K562 (cell line): Measurements from ENCODE around the gene LETM1. TPM values are rescaled to one million over a fixed set of nuclear protein-coding genes. Genes with fewer than 3 reads are reported as not detected.

Experiments used
- ATAC-seq: fragments of 200-7000 bp; cut with Tn5 transposase; 3 replicates; pipeline ENCODE4 v1.9.1; 2020; ENCODE audit warnings: moderate library complexity
- BruUV-seq: library from RNA; stranded (reverse); fragments of 400-500 nt; replicated peaks from 2 replicates; lab custom pipeline; 2021; lab: Mats Ljungman, UMichigan
- CTCF ChIA-PET: fragments of 300-600 bp; formaldehyde crosslinking; extraction: SDS; loops from one replicate; lab custom pipeline; 2021; ENCODE audit warnings: low intra/inter-chr PET ratio; lab: Yijun Ruan, JAX
- POLR2A ChIA-PET: fragments of 300-600, 350-650 bp; sonication (Branson Sonifier 250); formaldehyde crosslinking; extraction: SDS; loops from one replicate; lab custom pipeline; 2021; ENCODE audit warnings: antibody characterized with exemption, inconsistent platforms; lab: Yijun Ruan, JAX
- DNase-seq, 4 experiments: peaks; one replicate each; pipeline versions ENCODE4 v3.0.0 to v3.0.0-alpha.2; 2011 to 2018; ENCODE audit warnings: low spot score in 3 of 4, mixed read lengths in 3 of 4; ENCODE audit errors: extremely low read depth in 1 of 4
- FAIRE-seq: peaks from 2 replicates; lab custom pipeline; 2011; peaks lifted over from hg19 to GRCh38; lab: Jason Lieb, UNC
- H2AFZ ChIP-seq: 2 replicates; pipeline ENCODE4 v1.6.0; 2011; ENCODE audit warnings: low read depth, low read length, control low read depth, inconsistent platforms
- H3K27ac ChIP-seq: fragments of 200-600 bp; 3 replicates; pipeline ENCODE4 v1.8.0; 2011; ENCODE audit warnings: low read depth, mild to moderate bottlenecking, control low read depth, inconsistent platforms, low read length, moderate library complexity, mixed read lengths; ENCODE audit errors: extremely low read depth
- H3K27me3 ChIP-seq, 2 experiments: fragments of 300-600 bp in 1 of 2; 2 replicates in 1 of 2; 3 replicates in 1 of 2; pipeline versions ENCODE4 v1.6.0 to v1.8.0; 2011; ENCODE audit warnings: inconsistent platforms in 2 of 2, low read length in 2 of 2, mild to moderate bottlenecking in 1 of 2, mixed read lengths in 1 of 2, moderate library complexity in 1 of 2; ENCODE audit not compliant: control insufficient read depth in 2 of 2, insufficient read depth in 2 of 2
- H3K36me3 ChIP-seq: fragments of 300-600 bp; 3 replicates; pipeline ENCODE4 v1.8.0; 2011; ENCODE audit warnings: mild to moderate bottlenecking, low read length, inconsistent platforms; ENCODE audit not compliant: control insufficient read depth, insufficient read depth
- H3K4me1 ChIP-seq, 2 experiments: fragments of 200-600 bp in 1 of 2; replicated peaks in 1 of 2; 2 replicates in 1 of 2; 3 replicates in 1 of 2; pipeline versions ENCODE4 v1.5.1 to v1.8.0; 2011; ENCODE audit warnings: inconsistent platforms in 2 of 2, low read length in 2 of 2, mild to moderate bottlenecking in 1 of 2, mixed read lengths in 1 of 2, moderate library complexity in 1 of 2; ENCODE audit not compliant: control insufficient read depth in 2 of 2, insufficient read depth in 2 of 2
- H3K4me2 ChIP-seq: 2 replicates; pipeline ENCODE4 v1.6.1; 2011; ENCODE audit warnings: low read length, control low read depth, inconsistent platforms, mixed read lengths; ENCODE audit not compliant: insufficient read depth
- H3K4me3 ChIP-seq: fragments of 200-600 bp; sonication (generic), shearing (Covaris generic); 2 replicates; pipeline ENCODE4 v1.5.1; 2016; ENCODE audit warnings: control low read depth, inconsistent platforms
- H3K79me2 ChIP-seq: fragments of 200-600 bp; 3 replicates; pipeline ENCODE4 v1.8.0; 2011; ENCODE audit warnings: low read length, inconsistent platforms; ENCODE audit not compliant: control insufficient read depth, insufficient read depth
- H3K9ac ChIP-seq, 2 experiments: 2 replicates each; pipeline versions ENCODE4 v1.6.0 to v1.6.1; 2011; ENCODE audit warnings: low read depth in 2 of 2, low read length in 2 of 2, control low read depth in 1 of 2, inconsistent platforms in 1 of 2, mild to moderate bottlenecking in 1 of 2, mixed read lengths in 1 of 2; ENCODE audit not compliant: insufficient read depth in 1 of 2
- H3K9me1 ChIP-seq: one replicate; pipeline ENCODE4 v1.6.0; 2011; ENCODE audit warnings: inconsistent platforms, mild to moderate bottlenecking, low read length, moderate library complexity; ENCODE audit not compliant: control insufficient read depth, insufficient read depth
- H3K9me3 ChIP-seq: replicated peaks from 2 replicates; pipeline ENCODE4 v1.5.1; 2011; ENCODE audit warnings: low read depth, low read length, inconsistent platforms; ENCODE audit not compliant: control insufficient read depth, insufficient read depth
- H4K20me1 ChIP-seq: replicated peaks from 2 replicates; pipeline ENCODE4 v1.6.1; 2011; ENCODE audit warnings: low read length, inconsistent platforms, mixed read lengths; ENCODE audit not compliant: control insufficient read depth, insufficient read depth
- POLR2G ChIP-seq: fragments of 200-400 bp; formaldehyde crosslinking; IDR thresholded peaks from 2 replicates; pipeline ENCODE4 v1.6.1; 2017; ENCODE audit warnings: low read depth, mild to moderate bottlenecking, antibody characterized with exemption, low read length, moderate library complexity
- RBFOX2 ChIP-seq: fragments of 200-400 bp; formaldehyde crosslinking; IDR thresholded peaks from 2 replicates; pipeline ENCODE4 v1.6.1; 2017; ENCODE audit warnings: low read depth, mild to moderate bottlenecking, low read length, moderate library complexity
- SRF ChIP-seq, 2 experiments: fragments of 250-450, 450-650 bp in 1 of 2; sonication (Bioruptor Pico) in 1 of 2; sonication (generic) in 1 of 2; formaldehyde crosslinking; IDR thresholded peaks; 2 replicates each; pipeline versions ENCODE4 v1.5.0 to v1.5.1; 2020 to 2022; ENCODE audit warnings: mild to moderate bottlenecking in 1 of 2, missing genetic modification reagents in 1 of 2
- WGBS: fragments of 100-300 bp; shearing (Covaris generic); methylation state at CpG from one replicate; pipeline ENCODE4 v1.1.6; 2016; ENCODE audit warnings: low coverage, mixed read lengths; ENCODE audit not compliant: insufficient coverage; ENCODE audit errors: missing lambda C conversion rate; 5-methylcytosine and 5-hydroxymethylcytosine counted together
- in situ Hi-C: fragments of 300-500 bp; cut with MboI; formaldehyde crosslinking; loops from 4 replicates; pipeline ENCODE4 v1.15.0; 2018; ENCODE audit warnings: inconsistent platforms, mixed read lengths
- intact Hi-C: fragments of 100-400 bp; cut with micrococcal nuclease; formaldehyde crosslinking; loops from 2 replicates; pipeline ENCODE4 v1.14.2; 2022
- polyA plus RNA-seq, 8 experiments: library from polyadenylated mRNA; depleted of rRNA in 4 of 8; stranded (reverse) in 5 of 8; unstranded in 3 of 8; fragments of >200 nt; fragmentation: Nextera tagmentation in 2 of 8; fragmentation: Illumina TruSeq in 1 of 8; extraction: Ambion mirVana in 2 of 8; extraction: Trizol in 1 of 8; gene quantifications; 2 replicates each; pipeline versions ENCODE4 v1.2.1 to v1.2.3, GENCODE V29; 2011 to 2014; ENCODE audit warnings: inconsistent platforms in 1 of 8, missing spikeins in 1 of 8
- total RNA-seq, 7 experiments: library from RNA; depleted of rRNA in 6 of 7; stranded (reverse); fragments of >200 nt in 6 of 7; fragmentation: Illumina TruSeq in 2 of 7; extraction: Trizol in 2 of 7; gene quantifications; 2 replicates each; pipeline versions ENCODE4 v1.2.1 to v1.2.3, GENCODE V29; 2011 to 2021; ENCODE audit warnings: low replicate concordance in 1 of 7
- TF ChIP-seq, protein P1 (sequence below), 2 experiments: fragments of 450-650 bp; IDR thresholded peaks; 2 replicates each; pipeline ENCODE4 v1.6.1; 2018; ENCODE audit warnings: mild to moderate bottlenecking in 2 of 2, low read depth in 1 of 2; ENCODE audit not compliant: partially characterized antibody in 2 of 2

LETM1 gene
- total and polyA plus RNA-seq, 9 of the 15 experiments (the other 6 are each of a cell fraction or from before 2014, with no cell fraction given), result 3.9 to 109 (median 35.0) TPM

DNA sequence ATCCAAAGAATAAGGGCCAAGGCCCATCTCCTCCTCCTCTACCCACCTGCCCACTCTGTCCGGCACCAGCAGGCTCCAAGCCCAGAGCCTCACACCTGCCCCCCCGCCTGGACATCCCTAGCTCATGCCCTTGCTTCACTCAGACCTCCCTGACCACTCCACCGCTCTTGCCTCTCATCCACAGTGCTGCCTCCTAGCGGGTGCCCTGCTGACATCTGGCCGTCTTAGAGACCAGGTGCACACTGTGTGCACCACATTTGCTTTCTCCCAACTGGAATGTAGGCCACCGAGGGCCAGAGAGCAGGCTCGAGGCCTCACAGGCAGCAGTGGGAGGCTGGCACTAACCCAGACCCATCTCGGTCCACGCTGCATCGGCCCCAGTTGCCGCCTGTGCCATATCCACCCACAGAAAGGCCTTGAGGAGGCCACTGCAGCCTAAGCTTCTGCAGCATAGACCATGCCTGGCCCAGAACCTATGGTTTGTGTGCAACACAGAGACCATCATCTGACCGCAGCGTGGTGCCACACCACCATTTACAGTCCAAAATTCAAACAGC, 13.5 kb downstream of the LETM1 start:
- DNase-seq, result peak in 1 of 4 experiments; percentile 14
- TF ChIP-seq POLR2G (peak; percentile 33; the same call in 1 of the 2 replicates), SRF (CRISPR knock-in tag; IDR thresholded peaks at IDR 0.05) (no peak), RBFOX2 (0 out of 2 replicates have a peak, but pooled peaks have one; percentile 29)
- TF ChIP-seq, protein P1, sequence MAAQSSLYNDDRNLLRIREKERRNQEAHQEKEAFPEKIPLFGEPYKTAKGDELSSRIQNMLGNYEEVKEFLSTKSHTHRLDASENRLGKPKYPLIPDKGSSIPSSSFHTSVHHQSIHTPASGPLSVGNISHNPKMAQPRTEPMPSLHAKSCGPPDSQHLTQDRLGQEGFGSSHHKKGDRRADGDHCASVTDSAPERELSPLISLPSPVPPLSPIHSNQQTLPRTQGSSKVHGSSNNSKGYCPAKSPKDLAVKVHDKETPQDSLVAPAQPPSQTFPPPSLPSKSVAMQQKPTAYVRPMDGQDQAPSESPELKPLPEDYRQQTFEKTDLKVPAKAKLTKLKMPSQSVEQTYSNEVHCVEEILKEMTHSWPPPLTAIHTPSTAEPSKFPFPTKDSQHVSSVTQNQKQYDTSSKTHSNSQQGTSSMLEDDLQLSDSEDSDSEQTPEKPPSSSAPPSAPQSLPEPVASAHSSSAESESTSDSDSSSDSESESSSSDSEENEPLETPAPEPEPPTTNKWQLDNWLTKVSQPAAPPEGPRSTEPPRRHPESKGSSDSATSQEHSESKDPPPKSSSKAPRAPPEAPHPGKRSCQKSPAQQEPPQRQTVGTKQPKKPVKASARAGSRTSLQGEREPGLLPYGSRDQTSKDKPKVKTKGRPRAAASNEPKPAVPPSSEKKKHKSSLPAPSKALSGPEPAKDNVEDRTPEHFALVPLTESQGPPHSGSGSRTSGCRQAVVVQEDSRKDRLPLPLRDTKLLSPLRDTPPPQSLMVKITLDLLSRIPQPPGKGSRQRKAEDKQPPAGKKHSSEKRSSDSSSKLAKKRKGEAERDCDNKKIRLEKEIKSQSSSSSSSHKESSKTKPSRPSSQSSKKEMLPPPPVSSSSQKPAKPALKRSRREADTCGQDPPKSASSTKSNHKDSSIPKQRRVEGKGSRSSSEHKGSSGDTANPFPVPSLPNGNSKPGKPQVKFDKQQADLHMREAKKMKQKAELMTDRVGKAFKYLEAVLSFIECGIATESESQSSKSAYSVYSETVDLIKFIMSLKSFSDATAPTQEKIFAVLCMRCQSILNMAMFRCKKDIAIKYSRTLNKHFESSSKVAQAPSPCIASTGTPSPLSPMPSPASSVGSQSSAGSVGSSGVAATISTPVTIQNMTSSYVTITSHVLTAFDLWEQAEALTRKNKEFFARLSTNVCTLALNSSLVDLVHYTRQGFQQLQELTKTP (IDR thresholded peaks at IDR 0.05; ENCODE audit: low read depth in 1 of 2, partially characterized antibody in 2 of 2), result no peak
- Histone ChIP-seq H2AFZ (no peak overlapping the region), H4K20me1 (peaks cover 13% of the 10 kb centered on the region; the same call in 1 of the 2 replicates), H3K9ac (0 out of 4 replicates have a peak overlapping the region, but pooled peaks of 1 of the 2 experiments have one; percentile 33), H3K4me2 (no peak overlapping the region), H3K27ac (no peak overlapping the region), H3K9me1 (no peaks in the 10 kb centered on the region), H3K4me3 (no peak overlapping the region), H3K36me3 (peaks cover 89% of the 10 kb centered on the region), H3K9me3 (no peaks in the 10 kb centered on the region), H3K4me1 (peaks cover 0 to 4% of the 10 kb centered on the region in 2 experiments; a peak in 1 of 5 replicates), H3K79me2 (peaks cover 54% of the 10 kb centered on the region), H3K27me3 (no peaks in the 10 kb centered on the region)
- in situ Hi-C loops, result no loop called here
- intact Hi-C loops, result no loop called here
- ChIA-PET CTCF (no interaction called here), POLR2A (interaction anchor here (0.6 to 1.3 kb wide), 4 partner anchors 9 to 26 kb away, joined by 3 to 5 read pairs (median 3); partner anchors contain the start of gene LETM1)
- no peak for FAIRE-seq
- ATAC-seq, result peak; percentile 46; the same call in 1 of the 3 replicates
- 92% methylated on average over 12 of the region's 13 CpGs for WGBS
- no TSS peak for BruUV-seq
